DMS 273 (cell line): ENCODE measurements around the gene RPS6KA2.
A peak's percentile ranks its signal among the peaks of the same experiment; 100 is the strongest.

ENCODE experiments used
- DNase-seq: peaks from one replicate; lab custom pipeline; 2025; ENCODE audit not compliant: unreplicated experiment; lab: John Stamatoyannopoulos, UW

Gene RPS6KA2

GRCh38 chr6:166656230-166657151, 29.4 kb upstream of the RPS6KA2 start:
- DNase-seq: peak; percentile 46

- no peak for DNase-seq
Measured at GRCh38 chr6:166655713-166656229, 28.7 kb upstream of the RPS6KA2 start.

- no peak for DNase-seq
Measured at GRCh38 chr6:166655251-166655650, 28.2 kb upstream of the RPS6KA2 start.

GRCh38 chr6:166654573-166654972, 27.5 kb upstream of the RPS6KA2 start:
- DNase-seq: no peak

GRCh38 chr6:166653639-166653941, 26.5 kb upstream of the RPS6KA2 start:
- DNase-seq: no peak

- no peak for DNase-seq
Measured at GRCh38 chr6:166650824-166651807, 24.1 kb upstream of the RPS6KA2 start.

- no peak for DNase-seq
Measured at GRCh38 chr6:166650047-166650446, 23.0 kb upstream of the RPS6KA2 start.

GRCh38 chr6:166648846-166649245, 21.8 kb upstream of the RPS6KA2 start:
- no peak for DNase-seq

GRCh38 chr6:166647896-166648295, 20.8 kb upstream of the RPS6KA2 start:
- no peak for DNase-seq

- DNase-seq: no peak
Measured at GRCh38 chr6:166646716-166647115, 19.7 kb upstream of the RPS6KA2 start.

- no peak for DNase-seq
Measured at GRCh38 chr6:166645896-166646295, 18.8 kb upstream of the RPS6KA2 start.

GRCh38 chr6:166644681-166645080, 17.6 kb upstream of the RPS6KA2 start:
- DNase-seq: no peak

GRCh38 chr6:166643891-166644590, 17.0 kb upstream of the RPS6KA2 start:
- no peak for DNase-seq

- no peak for DNase-seq
Measured at GRCh38 chr6:166642646-166643045, 15.6 kb upstream of the RPS6KA2 start.

- DNase-seq: no peak
Measured at GRCh38 chr6:166640342-166641043, 13.4 kb upstream of the RPS6KA2 start.

- DNase-seq: no peak
Measured at GRCh38 chr6:166639921-166640320, 12.9 kb upstream of the RPS6KA2 start.

GRCh38 chr6:166638573-166638964, 11.5 kb upstream of the RPS6KA2 start:
- no peak for DNase-seq

- DNase-seq: no peak
Measured at GRCh38 chr6:166637812-166638572, 10.9 kb upstream of the RPS6KA2 start.

- no peak for DNase-seq
Measured at GRCh38 chr6:166636934-166637333, 9.9 kb upstream of the RPS6KA2 start.
